CD4-positive, alpha-beta T cell treated with Interleukin-10 for 1 hour (primary cell): Measurements from ENCODE around the gene CYP4F3.
"Not testable (repeated sequence)": the region's sequence is repeated elsewhere in the genome, so short reads cannot be mapped to it uniquely, and the experiment has no call there.

Experiments
- DNase-seq: peaks from one replicate; pipeline ENCODE4 v3.0.0-alpha.2; 2020

The CYP4F3 gene

GRCh38 chr19:15631817-15632216, 8.9 kb upstream of the CYP4F3 start:
- DNase-seq: peak; percentile 28

GRCh38 chr19:15633082-15633835, 7.4 kb upstream of the CYP4F3 start:
- no peak for DNase-seq

- no peak for DNase-seq
Measured at GRCh38 chr19:15634105-15634504, 6.6 kb upstream of the CYP4F3 start.

GRCh38 chr19:15635016-15635805, 5.5 kb upstream of the CYP4F3 start:
- no peak for DNase-seq

- no peak for DNase-seq
Measured at GRCh38 chr19:15636026-15636425, 4.7 kb upstream of the CYP4F3 start.

GRCh38 chr19:15639596-15639995, 1.1 kb upstream of the CYP4F3 start:
- DNase-seq: no peak

GRCh38 chr19:15640904-15641597, 354 bp downstream of the CYP4F3 start:
- no peak for DNase-seq

- DNase-seq: no peak
Measured at GRCh38 chr19:15641901-15642491, 1.3 kb downstream of the CYP4F3 start.

- DNase-seq: no peak
Measured at GRCh38 chr19:15642807-15643206, 2.1 kb downstream of the CYP4F3 start.

- DNase-seq: no peak
Measured at GRCh38 chr19:15643387-15643786, 2.7 kb downstream of the CYP4F3 start.

- no peak for DNase-seq
Measured at GRCh38 chr19:15644066-15644741, 3.5 kb downstream of the CYP4F3 start.

GRCh38 chr19:15644816-15645215, 4.1 kb downstream of the CYP4F3 start:
- no peak for DNase-seq

- no peak for DNase-seq
Measured at GRCh38 chr19:15649526-15649925, 8.8 kb downstream of the CYP4F3 start.

- not testable (repeated sequence) for DNase-seq
Measured at GRCh38 chr19:15650123-15650522, 9.4 kb downstream of the CYP4F3 start.

- DNase-seq: no peak
Measured at GRCh38 chr19:15651791-15652190, 11.1 kb downstream of the CYP4F3 start.

GRCh38 chr19:15652559-15653278, 12.0 kb downstream of the CYP4F3 start:
- no peak for DNase-seq

- DNase-seq: no peak
Measured at GRCh38 chr19:15656467-15656866, 15.8 kb downstream of the CYP4F3 start.

GRCh38 chr19:15663247-15663646, 22.6 kb downstream of the CYP4F3 start:
- no peak for DNase-seq

- no peak for DNase-seq
Measured at GRCh38 chr19:15666186-15666585, 25.5 kb downstream of the CYP4F3 start.

- DNase-seq: no peak
Measured at GRCh38 chr19:15666883-15667282, 26.2 kb downstream of the CYP4F3 start.

GRCh38 chr19:15669440-15669839, 28.7 kb downstream of the CYP4F3 start:
- no peak for DNase-seq

- DNase-seq: no peak
Measured at GRCh38 chr19:15669891-15670290, 29.2 kb downstream of the CYP4F3 start.
